GM19035 (cell line): ENCODE measurements around the gene ANKRD63.

Experiments used
- ATAC-seq: cut with Tn5 transposase; IDR thresholded peaks from one replicate; pipeline ENCODE4 v1.9.1; 2021; ENCODE audit not compliant: unreplicated experiment

Gene ANKRD63

GRCh38 chr15:40263024-40263754, 19.7 kb downstream of the ANKRD63 start:
- ATAC-seq, result no peak

DNA sequence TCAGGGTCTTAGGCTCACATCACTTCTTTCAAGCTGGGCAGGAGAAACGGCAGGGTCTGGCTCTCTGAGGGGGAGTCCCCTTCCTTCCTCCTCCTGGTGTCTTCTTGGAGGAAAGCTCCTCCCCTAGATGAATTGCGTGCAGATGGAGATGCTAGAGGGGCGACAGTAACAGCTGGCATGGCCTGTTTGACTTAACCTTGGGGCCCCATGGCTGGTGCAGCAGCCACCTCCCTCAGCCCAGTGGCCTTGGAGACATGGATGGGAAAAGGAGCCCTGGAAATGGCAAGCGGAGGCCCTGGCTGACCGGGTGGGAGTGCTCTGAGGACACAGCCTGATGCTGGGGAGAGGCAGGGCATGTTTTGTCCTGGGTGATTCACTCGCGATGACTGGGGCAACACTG, 23.8 kb downstream of the ANKRD63 start:
- ATAC-seq, result no peak

DNA sequence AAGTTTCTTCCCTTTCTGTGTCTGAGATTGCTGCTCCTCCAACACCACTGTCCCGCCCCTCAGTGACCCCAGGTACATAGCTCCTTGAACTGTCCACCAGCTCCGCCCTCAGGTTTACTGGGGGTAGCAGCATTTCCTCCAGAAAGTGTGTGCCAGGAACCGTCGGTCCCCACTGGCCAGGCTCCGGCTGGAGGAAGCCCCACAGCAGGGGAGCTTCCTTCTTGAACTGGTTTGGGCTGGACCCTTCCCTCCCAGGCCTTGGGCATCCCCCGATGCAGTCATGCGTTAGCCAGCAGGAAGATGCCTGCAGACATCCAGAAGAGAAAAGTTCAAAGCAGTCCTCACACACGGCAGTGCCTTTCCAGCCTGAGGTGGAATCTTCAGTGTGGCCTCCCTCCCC, 24.3 kb downstream of the ANKRD63 start:
- ATAC-seq, result no peak

DNA sequence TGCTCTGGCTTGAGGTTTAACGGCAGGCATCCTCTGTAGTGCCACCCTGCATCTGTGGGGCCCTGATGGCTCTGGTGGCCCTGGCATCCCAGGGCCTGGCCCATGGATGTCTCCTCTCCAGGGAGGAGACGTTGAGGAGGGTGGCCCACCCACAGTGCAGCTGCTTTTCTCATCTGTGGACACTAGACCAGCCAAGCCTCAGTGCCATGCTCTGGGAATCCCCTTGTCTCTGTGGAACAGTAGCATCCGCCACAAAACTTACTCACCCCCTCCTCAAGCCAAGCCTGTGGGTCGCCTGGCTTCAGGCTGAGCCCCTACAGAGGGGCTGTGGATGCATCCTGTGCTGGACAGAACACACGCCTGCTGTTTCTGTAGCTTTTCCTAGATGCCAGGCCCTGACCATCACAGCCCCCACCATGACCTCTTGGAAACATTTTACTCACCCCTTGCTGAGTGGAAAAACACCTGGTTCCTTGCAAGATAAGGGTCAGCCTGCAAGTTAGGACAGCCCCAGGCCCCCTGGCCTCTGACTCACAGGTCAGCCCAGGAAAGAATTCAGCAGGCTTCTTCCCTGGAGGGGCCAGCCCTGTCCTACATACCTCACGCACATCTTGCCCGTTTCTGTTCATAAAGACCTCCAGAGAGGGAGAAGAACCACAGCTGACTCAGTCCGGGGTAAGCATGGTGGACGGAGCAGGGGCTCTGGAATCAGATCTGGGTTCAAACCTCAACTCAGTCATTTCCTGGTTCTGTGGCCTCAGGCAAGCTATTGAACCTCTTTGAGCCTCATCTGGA, 25.0 kb downstream of the ANKRD63 start:
- ATAC-seq, result no peak

DNA sequence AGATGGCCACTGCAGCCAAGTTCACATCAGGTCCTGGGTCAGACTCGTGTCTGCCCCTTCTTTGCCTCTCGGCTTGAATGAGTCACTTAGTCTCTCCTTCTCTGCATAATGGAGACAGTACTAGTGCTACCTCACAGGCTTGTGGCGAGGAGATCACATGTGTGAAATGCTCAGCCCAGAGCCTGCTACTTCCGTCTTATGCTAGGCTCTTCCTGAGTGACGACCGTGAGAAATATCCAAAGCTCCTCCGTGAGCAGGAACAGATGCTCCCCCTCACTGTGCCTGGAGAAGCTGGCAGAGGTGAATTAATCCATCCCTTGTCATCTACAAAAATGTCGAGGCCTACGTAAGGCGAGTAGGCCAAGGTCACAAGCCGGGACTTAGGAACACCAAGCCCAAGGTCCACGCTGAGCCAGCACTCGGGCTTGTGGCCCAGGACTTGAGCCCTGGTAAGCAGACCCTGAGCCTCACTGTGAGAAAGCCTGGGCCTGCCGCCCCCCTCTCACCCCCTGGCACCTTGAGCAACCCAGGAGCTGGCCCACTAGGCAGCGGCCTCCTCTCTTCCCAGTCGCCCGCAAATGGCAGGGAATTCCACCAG, 26.1 kb downstream of the ANKRD63 start:
- no peak for ATAC-seq

DNA sequence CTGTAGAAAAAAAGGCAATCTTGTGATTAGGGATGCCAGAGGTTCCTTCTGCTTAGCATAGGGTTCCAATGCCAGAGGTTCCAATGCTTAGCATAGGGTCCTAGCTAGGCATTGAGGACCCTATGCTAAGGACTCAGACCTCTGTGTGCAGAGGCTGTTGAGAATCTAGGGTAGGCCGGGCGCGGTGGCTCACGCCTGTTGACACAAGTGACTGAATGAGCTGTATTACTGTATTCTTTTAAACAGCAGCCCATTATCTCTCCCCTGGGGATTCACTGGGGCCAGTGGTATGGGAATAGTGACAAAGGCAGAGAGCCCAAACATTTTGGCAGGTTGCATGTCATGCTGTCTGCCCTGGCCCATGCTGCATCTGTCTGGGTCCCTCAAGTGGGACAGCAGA, 27.8 kb downstream of the ANKRD63 start:
- no peak for ATAC-seq

- ATAC-seq, result no peak
These were observed 28.4 kb downstream of the ANKRD63 start for GRCh38 chr15:40254452-40254851.

DNA sequence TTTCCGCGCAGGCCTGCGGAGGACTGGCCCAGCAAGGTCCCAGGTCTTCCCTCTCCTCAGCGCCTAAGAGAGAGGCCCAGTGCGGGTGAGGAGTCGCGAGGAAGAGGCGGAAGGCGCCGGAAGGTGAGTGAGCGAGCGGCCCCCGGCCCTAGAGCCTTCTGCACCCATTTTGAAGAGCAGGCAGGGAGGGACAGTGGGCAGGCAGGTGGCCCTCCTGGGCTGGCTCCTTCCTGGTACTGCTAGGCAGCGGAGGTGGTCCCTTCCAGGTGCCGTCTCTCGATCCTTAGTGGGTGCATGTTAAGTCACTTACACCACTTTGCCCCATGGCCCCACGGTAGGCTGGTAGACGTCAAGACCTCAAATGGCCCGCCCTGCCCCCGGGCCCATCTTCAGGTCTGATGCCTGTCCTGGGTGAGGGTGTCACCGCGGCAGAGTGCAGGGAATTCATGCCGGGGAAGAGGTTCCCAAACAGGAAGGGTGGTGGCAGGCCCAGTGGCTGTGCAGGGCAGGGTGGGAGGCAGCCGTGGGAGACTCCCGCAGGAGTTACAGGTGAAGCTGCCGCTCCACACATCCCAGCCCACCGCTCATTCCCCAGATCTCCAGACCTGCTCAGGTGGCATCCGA, 29.6 kb downstream of the ANKRD63 start:
- ATAC-seq, result no peak

DNA sequence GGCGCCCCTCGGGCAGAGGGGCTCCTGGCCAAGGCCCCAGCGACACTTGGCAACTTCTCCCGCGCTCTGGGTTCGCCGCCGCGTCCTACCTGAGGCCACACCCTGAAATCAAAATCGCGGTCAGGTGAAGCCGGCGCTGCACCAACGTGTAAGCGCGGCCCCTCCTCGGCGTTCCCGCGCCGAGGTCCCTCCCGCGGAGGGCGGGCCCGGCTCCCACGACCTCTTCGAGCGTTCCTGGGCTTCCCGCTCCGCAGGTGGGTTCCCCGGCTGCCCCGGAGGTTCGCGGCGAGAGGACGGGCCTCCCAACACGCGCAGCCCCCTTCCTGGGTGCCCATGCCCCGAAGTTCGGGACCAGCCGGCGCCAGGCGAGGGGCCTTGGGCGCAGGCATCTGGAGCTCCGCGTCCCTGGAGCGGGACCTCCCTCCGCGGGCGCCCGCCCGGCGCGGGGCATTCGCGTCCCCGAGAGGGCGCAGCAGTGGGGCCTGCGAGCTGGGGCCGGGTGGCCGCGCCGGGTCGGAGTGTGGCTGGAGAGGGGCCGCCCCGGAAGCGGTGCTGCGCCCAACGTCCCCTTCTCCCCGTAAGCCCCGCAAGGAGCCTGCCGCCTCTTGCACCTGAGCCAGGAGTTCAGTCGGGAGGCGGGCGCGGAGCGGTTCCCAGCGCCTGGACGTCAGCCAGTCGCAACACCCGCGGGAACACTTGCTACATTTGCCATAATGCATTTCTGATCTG, 30.3 kb downstream of the ANKRD63 start:
- ATAC-seq, result no peak

DNA sequence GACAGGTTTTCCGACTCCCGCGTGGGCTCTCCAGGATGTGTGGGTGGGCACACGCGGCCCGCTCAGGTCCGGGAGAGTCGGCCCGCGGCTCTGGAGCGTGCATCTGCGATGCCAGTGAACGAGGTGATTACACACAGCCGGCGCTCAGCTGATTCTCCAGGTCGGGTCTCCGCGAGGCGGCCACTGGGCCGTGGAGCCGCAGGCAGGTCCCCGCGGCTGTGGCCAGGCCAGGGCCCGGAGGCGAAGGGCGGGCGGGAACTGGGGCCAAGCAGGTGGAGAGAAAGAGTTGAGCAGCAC, 30.8 kb downstream of the ANKRD63 start:
- no peak for ATAC-seq

GRCh38 chr15:40251486-40252140, 31.3 kb downstream of the ANKRD63 start:
- no peak for ATAC-seq

DNA sequence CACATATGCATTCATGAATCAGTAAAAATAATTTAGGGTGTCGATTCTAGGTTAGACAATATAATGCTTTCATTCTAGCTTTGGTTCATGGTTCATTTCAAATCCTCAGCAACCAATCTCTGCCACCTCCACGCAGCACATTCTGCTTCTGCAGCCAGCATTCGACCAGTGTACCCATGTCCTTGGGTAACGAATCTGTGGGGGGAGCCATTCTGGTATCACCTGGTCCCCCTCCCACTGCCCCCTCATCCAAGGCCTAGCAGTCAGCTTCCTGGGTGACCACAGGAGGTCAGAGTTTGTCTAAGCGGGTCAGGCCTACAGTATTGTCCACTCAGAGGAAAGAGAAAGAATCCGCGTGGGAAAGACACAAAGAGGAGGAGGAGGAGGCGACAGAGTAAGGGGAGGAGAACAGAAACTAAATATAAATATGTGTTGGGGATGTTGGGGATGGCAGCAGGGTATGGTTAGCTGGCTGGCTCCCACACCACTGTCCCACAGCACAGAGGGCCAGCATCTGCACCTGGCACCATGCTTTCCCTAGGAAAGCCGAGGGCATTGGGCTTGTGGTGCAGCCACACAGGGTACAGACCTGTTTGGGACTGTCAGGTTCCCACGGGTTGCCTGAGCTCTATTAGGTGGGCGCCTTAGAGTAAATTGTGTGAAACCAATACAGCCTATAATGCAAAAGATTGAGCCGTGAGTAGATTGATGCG, 31.9 kb downstream of the ANKRD63 start:
- no peak for ATAC-seq

GRCh38 chr15:40250304-40250656, 32.6 kb downstream of the ANKRD63 start:
- ATAC-seq, result no peak

GRCh38 chr15:40249477-40250303, 33.2 kb downstream of the ANKRD63 start:
- ATAC-seq, result no peak

GRCh38 chr15:40248006-40248783, 34.7 kb downstream of the ANKRD63 start:
- ATAC-seq, result no peak

DNA sequence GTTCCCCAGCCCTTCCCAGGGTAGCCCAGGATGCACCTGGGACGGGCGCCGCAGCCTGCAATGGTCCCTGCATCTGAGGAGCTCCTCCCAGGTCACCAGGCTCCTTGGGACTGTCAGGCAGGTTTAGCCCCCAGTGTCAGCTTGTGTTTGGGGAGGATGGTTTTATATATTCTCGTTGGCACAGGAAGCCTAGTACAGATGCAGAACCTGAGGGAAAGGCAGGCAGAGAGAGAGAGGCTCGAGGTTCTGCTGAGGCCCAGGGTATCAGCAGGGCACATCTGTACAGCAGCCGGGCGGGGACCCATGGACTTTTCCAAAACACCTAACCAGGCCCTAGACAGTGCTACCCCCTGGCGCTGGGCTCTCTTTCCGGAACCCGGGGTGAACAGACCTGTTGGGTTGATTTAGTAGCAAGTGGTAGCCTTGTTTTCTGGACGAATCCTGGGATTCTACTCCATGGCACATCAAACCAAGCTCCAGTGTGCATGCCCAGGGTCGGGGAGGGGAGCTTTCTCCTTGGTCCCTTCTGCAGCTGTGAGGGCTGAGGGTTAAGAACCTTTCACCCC, 35.4 kb downstream of the ANKRD63 start:
- no peak for ATAC-seq

DNA sequence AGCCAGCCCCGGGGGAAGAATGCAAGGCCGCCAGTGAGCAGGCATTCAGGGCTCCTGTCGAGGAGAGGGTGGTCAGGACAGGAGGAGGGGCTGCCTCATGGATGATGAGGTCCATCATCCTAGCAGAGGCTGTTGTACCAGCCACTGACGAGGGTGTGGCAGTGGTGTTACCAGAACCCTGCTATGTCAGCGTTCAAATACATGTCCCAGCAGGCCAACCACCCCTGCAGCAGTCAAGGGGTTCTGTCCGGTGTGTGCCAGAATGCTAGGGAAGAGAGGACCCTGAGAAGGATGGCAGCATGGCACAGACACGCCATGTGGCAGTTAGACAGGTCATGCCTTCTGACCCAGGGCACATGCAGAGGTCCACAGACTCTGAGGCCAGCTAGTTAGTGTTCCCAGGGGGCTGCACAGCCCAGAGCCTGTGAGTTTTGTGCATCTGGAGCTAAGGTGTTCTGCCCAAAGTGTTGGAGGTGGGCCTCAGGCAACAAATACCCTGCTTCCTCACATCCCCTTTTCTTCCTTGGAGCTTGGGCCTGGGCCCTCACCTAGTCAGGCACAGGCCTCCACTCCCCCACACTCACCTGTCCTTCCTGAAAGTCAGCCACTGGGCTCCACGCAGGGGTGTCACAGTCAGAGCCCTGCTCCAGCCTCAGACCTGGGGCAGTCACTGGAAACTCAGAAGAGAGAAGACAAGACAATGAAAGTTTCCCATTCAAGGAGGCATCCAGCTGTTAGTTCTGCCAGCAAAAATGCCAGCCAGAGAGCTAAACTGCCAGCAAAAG, 36.2 kb downstream of the ANKRD63 start:
- ATAC-seq, result no peak
